Measurements from ENCODE around the gene SGCE.

The SGCE gene

GRCh38 chr7:94671444-94672235, 15.7 kb upstream of the SGCE start:
- no peak for DNase-seq (ENCODE audit: low read depth, low spot score)
- H3K4me3 ChIP-seq (ENCODE audit: low read depth, low read length): no peak overlapping the region
- TF ChIP-seq CTCF (IDR thresholded peaks at IDR 0.05; ENCODE audit: low read depth, low read length): no peak
- in situ Hi-C loops (cut with HindIII; ENCODE audit: low sequenced_read_pairs): no loop called here

- H3K4me3 ChIP-seq (ENCODE audit: low read depth, low read length): no peak overlapping the region
- in situ Hi-C loops (cut with HindIII; ENCODE audit: low sequenced_read_pairs): no loop called here
- TF ChIP-seq CTCF (IDR thresholded peaks at IDR 0.05; ENCODE audit: low read depth, low read length): no peak
- no peak for DNase-seq (ENCODE audit: low read depth, low spot score)
Observed at GRCh38 chr7:94669773-94670495, 14.0 kb upstream of the SGCE start.

- TF ChIP-seq CTCF (IDR thresholded peaks at IDR 0.05; ENCODE audit: low read depth, low read length): no peak
- no peak for DNase-seq (ENCODE audit: low read depth, low spot score)
- H3K4me3 ChIP-seq (ENCODE audit: low read depth, low read length): no peak overlapping the region
- in situ Hi-C loops (cut with HindIII; ENCODE audit: low sequenced_read_pairs): no loop called here
Observed at GRCh38 chr7:94666879-94667587, 11.1 kb upstream of the SGCE start.

DNA sequence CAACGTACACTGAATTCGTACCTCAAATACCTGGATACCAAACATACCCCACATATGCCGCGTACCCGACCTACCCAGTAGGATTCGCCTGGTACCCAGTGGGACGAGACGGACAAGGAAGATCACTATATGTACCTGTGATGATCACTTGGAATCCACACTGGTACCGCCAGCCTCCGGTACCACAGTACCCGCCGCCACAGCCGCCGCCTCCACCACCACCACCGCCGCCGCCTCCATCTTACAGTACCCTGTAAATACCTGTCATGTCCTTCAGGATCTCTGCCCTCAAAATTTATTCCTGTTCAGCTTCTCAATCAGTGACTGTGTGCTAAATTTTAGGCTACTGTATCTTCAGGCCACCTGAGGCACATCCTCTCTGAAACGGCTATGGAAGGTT, 9.5 kb upstream of the SGCE start:
- TF ChIP-seq CTCF (IDR thresholded peaks at IDR 0.05; ENCODE audit: low read depth, low read length): no peak
- H3K4me3 ChIP-seq (ENCODE audit: low read depth, low read length): no peak overlapping the region
- no peak for DNase-seq (ENCODE audit: low read depth, low spot score)
- in situ Hi-C loops (cut with HindIII; ENCODE audit: low sequenced_read_pairs): no loop called here

DNA sequence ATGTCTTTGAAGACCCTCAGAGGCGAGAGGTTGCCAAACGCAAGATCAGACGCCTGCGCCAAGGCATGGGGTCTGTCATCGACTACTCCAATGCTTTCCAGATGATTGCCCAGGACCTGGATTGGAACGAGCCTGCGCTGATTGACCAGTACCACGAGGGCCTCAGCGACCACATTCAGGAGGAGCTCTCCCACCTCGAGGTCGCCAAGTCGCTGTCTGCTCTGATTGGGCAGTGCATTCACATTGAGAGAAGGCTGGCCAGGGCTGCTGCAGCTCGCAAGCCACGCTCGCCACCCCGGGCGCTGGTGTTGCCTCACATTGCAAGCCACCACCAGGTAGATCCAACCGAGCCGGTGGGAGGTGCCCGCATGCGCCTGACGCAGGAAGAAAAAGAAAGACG, 8.1 kb upstream of the SGCE start:
- no peak for DNase-seq (ENCODE audit: low read depth, low spot score)
- no peak for TF ChIP-seq CTCF (IDR thresholded peaks at IDR 0.05; ENCODE audit: low read depth, low read length)
- H3K4me3 ChIP-seq (ENCODE audit: low read depth, low read length): no peak overlapping the region
- in situ Hi-C loops (cut with HindIII; ENCODE audit: low sequenced_read_pairs): no loop called here

GRCh38 chr7:94662548-94662947, 6.6 kb upstream of the SGCE start:
- in situ Hi-C loops (cut with HindIII; ENCODE audit: low sequenced_read_pairs): no loop called here
- no peak overlapping the region for H3K4me3 ChIP-seq (ENCODE audit: low read depth, low read length)
- TF ChIP-seq CTCF (IDR thresholded peaks at IDR 0.05; ENCODE audit: low read depth, low read length): no peak
- no peak for DNase-seq (ENCODE audit: low read depth, low spot score)
